Stimulated activated CD8-positive, alpha-beta memory T cell treated with anti-CD3 and anti-CD28 coated beads, Interleukin-7, amount 100 ng/mL, for 1 hour (primary cell): Measurements from ENCODE around the gene TLE6.
"Not testable (repeated sequence)": the region's sequence is repeated elsewhere in the genome, so short reads cannot be mapped to it uniquely, and the experiment has no call there.

Experiments
- DNase-seq, 2 donors: peaks; one replicate each; pipeline ENCODE4 v3.0.0-alpha.2; 2020; ENCODE audit warnings: low read depth in 2 of 2

The TLE6 gene

GRCh38 chr19:2974342-2975041 lies 2.9 kb upstream of the TLE6 start:
- DNase-seq = no peak

- no peak for DNase-seq
These were observed 759 bp upstream of the TLE6 start for GRCh38 chr19:2976609-2977000.

GRCh38 chr19:2977746-2978138 lies 378 bp downstream of the TLE6 start:
- no peak for DNase-seq

GRCh38 chr19:2978166-2978767 lies 903 bp downstream of the TLE6 start:
- no peak for DNase-seq

GRCh38 chr19:2978772-2979171 lies 1.4 kb downstream of the TLE6 start:
- no peak for DNase-seq

- no peak for DNase-seq
These were observed 4.5 kb downstream of the TLE6 start for GRCh38 chr19:2981898-2982297.

- DNase-seq = no peak
These were observed 5.2 kb downstream of the TLE6 start for GRCh38 chr19:2982561-2982960.

GRCh38 chr19:2982983-2983350 lies 5.6 kb downstream of the TLE6 start:
- DNase-seq = no peak

GRCh38 chr19:2983351-2984214 lies 6.2 kb downstream of the TLE6 start:
- no peak for DNase-seq

GRCh38 chr19:2984215-2984528 lies 6.8 kb downstream of the TLE6 start:
- no peak for DNase-seq

- no peak for DNase-seq
These were observed 9.7 kb downstream of the TLE6 start for GRCh38 chr19:2986951-2987524.

GRCh38 chr19:2987797-2988196 lies 10.4 kb downstream of the TLE6 start:
- DNase-seq = no peak

GRCh38 chr19:2988568-2988967 lies 11.2 kb downstream of the TLE6 start:
- no peak for DNase-seq

- no peak for DNase-seq
These were observed 12.0 kb downstream of the TLE6 start for GRCh38 chr19:2989236-2989946.

- DNase-seq = not testable (repeated sequence)
These were observed 15.0 kb downstream of the TLE6 start for GRCh38 chr19:2992333-2992732.

- no peak for DNase-seq
These were observed 15.6 kb downstream of the TLE6 start for GRCh38 chr19:2992958-2993357.

- no peak for DNase-seq
These were observed 16.2 kb downstream of the TLE6 start for GRCh38 chr19:2993579-2993978.

- no peak for DNase-seq
These were observed 17.3 kb downstream of the TLE6 start for GRCh38 chr19:2994588-2995131.

GRCh38 chr19:2997720-2998119 lies 20.4 kb downstream of the TLE6 start:
- DNase-seq = no peak

GRCh38 chr19:2998642-2999041 lies 21.3 kb downstream of the TLE6 start:
- no peak for DNase-seq

GRCh38 chr19:3001235-3001800 lies 24.0 kb downstream of the TLE6 start:
- DNase-seq = no peak
